ENCODE results near the gene CRYL1.

Gene CRYL1

DNA sequence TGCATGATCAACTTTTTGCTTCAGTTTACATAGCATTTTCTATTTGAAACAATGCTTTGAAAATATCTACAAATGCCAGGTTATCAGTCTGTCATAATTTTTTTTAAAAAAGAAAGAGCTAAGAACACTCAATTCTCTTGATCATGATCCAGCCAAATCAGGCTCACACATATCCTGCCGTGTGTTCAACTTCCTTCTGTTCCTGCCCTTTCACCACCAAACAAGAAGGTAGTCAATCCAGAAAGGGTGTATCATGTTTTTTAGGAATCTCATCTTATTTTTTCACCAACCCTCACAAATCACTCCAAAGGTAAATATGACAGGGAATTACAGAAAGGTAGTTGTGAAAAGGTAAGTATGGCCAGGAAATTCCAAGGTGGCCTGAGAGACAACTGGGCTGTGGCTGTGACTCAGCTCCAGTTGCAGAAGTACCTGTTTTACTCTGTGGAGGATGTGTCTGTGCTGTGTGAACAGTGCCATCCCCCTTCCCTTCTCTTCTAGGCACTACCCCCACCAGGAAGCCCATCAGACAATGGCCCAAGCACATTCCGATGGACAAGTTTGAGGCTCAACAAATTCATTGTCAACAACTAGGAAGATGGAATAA lies 154.7 kb downstream of the CRYL1 start:
- TF ChIP-seq FOXP2 (optimal IDR thresholded peaks at IDR 0.05; ENCODE audit: borderline replicate concordance, extremely low read depth, extremely low read length, insufficient read depth), result no peak
- TF ChIP-seq TAF1 (IDR thresholded peaks at IDR 0.05; ENCODE audit: borderline replicate concordance, insufficient read depth, low read length), result no peak
- TF ChIP-seq POLR2AphosphoS5 (IDR thresholded peaks at IDR 0.05; ENCODE audit: low read depth, low read length), result no peak
- TF ChIP-seq, protein P1, sequence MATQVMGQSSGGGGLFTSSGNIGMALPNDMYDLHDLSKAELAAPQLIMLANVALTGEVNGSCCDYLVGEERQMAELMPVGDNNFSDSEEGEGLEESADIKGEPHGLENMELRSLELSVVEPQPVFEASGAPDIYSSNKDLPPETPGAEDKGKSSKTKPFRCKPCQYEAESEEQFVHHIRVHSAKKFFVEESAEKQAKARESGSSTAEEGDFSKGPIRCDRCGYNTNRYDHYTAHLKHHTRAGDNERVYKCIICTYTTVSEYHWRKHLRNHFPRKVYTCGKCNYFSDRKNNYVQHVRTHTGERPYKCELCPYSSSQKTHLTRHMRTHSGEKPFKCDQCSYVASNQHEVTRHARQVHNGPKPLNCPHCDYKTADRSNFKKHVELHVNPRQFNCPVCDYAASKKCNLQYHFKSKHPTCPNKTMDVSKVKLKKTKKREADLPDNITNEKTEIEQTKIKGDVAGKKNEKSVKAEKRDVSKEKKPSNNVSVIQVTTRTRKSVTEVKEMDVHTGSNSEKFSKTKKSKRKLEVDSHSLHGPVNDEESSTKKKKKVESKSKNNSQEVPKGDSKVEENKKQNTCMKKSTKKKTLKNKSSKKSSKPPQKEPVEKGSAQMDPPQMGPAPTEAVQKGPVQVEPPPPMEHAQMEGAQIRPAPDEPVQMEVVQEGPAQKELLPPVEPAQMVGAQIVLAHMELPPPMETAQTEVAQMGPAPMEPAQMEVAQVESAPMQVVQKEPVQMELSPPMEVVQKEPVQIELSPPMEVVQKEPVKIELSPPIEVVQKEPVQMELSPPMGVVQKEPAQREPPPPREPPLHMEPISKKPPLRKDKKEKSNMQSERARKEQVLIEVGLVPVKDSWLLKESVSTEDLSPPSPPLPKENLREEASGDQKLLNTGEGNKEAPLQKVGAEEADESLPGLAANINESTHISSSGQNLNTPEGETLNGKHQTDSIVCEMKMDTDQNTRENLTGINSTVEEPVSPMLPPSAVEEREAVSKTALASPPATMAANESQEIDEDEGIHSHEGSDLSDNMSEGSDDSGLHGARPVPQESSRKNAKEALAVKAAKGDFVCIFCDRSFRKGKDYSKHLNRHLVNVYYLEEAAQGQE (IDR thresholded peaks at IDR 0.05; ENCODE audit: insufficient read depth in 1 of 2, low read depth in 2 of 2, low read length in 2 of 2), result no peak
- TF ChIP-seq SIN3A (IDR thresholded peaks at IDR 0.05; ENCODE audit: borderline replicate concordance, insufficient read depth, low read length), result no peak

DNA sequence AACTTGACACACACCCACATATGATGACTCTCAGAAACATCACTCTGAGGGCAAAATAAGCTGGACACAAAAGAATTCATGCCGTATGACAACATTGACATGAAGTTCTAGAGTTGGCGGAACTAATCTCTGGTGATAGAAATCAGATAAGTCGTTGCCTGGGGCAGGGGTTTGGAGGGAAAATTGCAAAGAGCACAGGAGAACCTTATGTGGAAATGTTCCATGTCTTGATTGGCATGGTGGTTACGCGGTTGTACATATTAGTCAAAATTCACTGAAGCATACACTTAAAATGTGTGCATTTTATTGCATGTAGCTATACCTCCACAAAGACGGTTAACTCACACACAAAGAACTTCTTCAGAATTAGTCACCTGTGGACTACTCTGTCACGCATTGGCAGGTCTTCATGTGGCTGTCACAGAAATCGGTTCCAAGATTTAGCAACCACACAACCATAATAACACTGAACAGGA lies 155.7 kb downstream of the CRYL1 start:
- TF ChIP-seq TAF1 (IDR thresholded peaks at IDR 0.05; ENCODE audit: borderline replicate concordance, insufficient read depth, low read length), result no peak
- TF ChIP-seq, protein P1 (IDR thresholded peaks at IDR 0.05; ENCODE audit: insufficient read depth in 1 of 2, low read depth in 2 of 2, low read length in 2 of 2), result no peak
- TF ChIP-seq SIN3A (IDR thresholded peaks at IDR 0.05; ENCODE audit: borderline replicate concordance, insufficient read depth, low read length), result no peak
- no peak for TF ChIP-seq FOXP2 (optimal IDR thresholded peaks at IDR 0.05; ENCODE audit: borderline replicate concordance, extremely low read depth, extremely low read length, insufficient read depth)
- no peak for TF ChIP-seq POLR2AphosphoS5 (IDR thresholded peaks at IDR 0.05; ENCODE audit: low read depth, low read length)

DNA sequence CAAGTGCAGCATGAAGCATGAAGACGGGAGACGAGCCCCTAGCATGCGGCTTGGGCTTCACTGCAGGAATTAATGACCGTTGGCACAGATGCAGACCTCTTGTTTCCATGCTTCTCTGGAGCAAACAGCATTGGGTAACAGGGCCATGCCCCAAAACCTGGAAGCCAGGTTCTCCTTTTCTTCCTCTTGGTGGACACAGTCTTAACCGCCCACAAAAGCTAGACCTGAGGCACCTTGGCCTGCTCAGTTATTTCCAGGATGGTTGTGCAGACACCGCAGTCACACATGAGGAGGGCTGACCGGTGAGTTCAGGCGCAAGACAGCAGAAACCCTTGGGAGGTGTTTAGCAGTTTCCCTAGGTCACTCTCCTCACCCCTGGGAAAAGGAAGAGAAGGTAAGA lies 159.6 kb downstream of the CRYL1 start:
- TF ChIP-seq FOXP2 (optimal IDR thresholded peaks at IDR 0.05; ENCODE audit: borderline replicate concordance, extremely low read depth, extremely low read length, insufficient read depth) (no peak), SIN3A (IDR thresholded peaks at IDR 0.05; ENCODE audit: borderline replicate concordance, insufficient read depth, low read length) (no peak), POLR2AphosphoS5 (IDR thresholded peaks at IDR 0.05; ENCODE audit: low read depth, low read length) (no peak), TAF1 (IDR thresholded peaks at IDR 0.05; ENCODE audit: borderline replicate concordance, insufficient read depth, low read length) (no peak)
- TF ChIP-seq, protein P1 (IDR thresholded peaks at IDR 0.05; ENCODE audit: insufficient read depth in 1 of 2, low read depth in 2 of 2, low read length in 2 of 2), result no peak

DNA sequence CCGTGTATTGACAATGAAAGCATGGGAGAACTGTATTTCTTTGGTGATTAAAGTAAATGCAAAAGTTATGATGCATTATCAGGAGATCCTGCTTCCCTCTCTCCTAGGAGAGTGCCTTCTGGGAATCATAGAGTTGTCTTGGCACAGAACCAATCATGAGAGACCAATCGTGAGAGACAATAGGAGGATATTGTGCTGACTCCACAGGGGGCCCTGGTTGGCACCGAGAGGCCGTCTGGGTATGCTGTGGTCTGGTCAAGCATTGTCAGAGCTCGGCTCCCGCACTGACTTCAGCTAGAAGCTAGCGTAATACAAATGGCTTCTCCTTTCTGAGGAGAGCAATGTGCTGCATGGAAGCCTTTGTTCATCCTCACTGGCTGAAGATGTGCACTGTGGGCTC lies 162.1 kb downstream of the CRYL1 start:
- TF ChIP-seq FOXP2 (optimal IDR thresholded peaks at IDR 0.05; ENCODE audit: borderline replicate concordance, extremely low read depth, extremely low read length, insufficient read depth) (no peak), POLR2AphosphoS5 (IDR thresholded peaks at IDR 0.05; ENCODE audit: low read depth, low read length) (no peak), TAF1 (IDR thresholded peaks at IDR 0.05; ENCODE audit: borderline replicate concordance, insufficient read depth, low read length) (no peak), SIN3A (IDR thresholded peaks at IDR 0.05; ENCODE audit: borderline replicate concordance, insufficient read depth, low read length) (no peak)
- TF ChIP-seq, protein P1 (IDR thresholded peaks at IDR 0.05; ENCODE audit: insufficient read depth in 1 of 2, low read depth in 2 of 2, low read length in 2 of 2), result no peak
